Stimulated activated CD8-positive, alpha-beta memory T cell treated with anti-CD3 and anti-CD28 coated beads, Interleukin-2, amount 100 ng/mL, for 48 hours (primary cell): Measurements from ENCODE around the gene NCOA4.
A peak's percentile ranks its signal among the peaks of the same experiment; 100 is the strongest.
"Not testable (repeated sequence)": the region's sequence is repeated elsewhere in the genome, so short reads cannot be mapped to it uniquely, and the experiment has no call there.

ENCODE experiments used
- DNase-seq, 2 donors: peaks; one replicate each; pipeline ENCODE4 v3.0.0-alpha.2; 2020; ENCODE audit warnings: low read depth in 2 of 2

Gene NCOA4

DNA sequence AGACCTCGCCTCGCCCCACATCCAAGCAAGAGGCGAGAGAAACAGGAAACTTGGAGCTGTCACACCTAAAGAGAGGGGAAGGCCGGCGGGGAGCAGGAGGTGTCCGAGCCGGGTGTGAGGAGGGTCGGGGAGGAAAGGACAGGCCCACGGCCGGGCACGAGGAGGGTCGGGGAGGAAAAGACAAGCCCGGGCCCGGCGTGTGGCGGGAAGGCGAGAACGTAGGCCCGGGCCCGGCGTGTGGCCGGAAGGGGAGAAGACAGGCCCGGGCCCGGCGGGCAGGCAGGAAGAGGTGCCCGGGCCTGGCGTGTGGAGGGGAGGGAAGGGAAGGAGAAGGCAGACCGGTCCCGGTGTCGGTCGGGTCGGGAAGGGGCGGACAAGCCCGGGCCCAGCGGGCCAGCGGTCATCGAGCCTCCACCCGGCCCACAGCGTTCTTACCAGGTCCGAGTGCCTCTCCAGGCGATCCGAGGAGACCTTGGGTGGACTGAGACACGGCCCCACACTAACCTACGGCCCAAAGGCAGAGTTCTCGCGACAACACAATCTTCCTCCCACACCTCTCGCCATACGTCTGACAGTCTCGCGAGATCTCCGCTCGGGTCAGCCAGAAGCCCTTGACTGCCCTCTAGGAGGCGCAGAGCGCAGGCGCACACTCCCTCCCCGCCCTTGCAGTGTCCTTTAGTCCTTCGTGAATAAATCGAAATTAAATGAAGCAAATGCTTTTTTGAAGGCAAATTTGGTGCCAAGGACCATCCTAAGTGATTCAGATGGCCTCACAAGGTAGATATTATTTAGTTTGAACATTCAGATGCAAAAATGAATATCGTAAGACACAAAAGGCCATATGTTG, at the start of gene NCOA4:
Gene NCOA4 (minus strand): TSS at position 533 of the 847 bp plus-strand sequence. CDS start 13,943 bp downstream, outside the sequence.
- DNase-seq = peak; percentile 91 to 96

DNA sequence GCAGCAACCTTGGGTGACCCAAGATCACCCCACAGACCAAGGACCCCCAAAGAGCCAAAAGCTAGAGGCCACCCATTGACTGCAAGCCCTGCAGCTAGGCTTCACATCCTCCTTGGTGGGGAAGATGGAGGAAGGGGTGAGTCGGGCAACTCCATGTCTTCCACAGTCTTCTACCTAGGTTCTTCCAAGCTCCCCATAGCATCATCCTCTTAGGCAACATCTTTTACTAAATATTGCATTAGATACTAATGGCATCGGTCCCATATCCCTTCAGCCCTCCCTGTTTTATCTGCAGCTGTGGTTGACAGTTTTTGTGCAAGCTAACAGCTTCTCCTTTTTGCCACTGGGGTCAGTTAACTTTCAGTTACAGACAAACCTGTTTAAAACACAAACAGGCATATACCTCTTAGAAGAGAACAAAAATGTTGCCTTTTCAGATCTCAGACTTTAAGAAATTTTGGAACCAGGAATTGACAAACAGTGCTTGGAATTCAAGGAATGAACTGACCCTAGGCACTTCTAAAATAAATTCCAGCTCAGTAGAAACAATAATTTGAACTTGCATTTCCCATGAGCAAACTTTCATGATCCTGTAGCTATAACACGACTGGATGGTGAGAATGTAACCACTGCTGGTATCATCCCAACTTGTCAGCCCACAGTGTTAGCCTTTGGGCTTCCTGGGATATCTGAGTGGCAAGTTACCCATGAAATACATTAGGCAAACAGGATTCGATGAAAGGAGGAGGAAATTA, 49.6 kb upstream of the NCOA4 start:
- DNase-seq = no peak

DNA sequence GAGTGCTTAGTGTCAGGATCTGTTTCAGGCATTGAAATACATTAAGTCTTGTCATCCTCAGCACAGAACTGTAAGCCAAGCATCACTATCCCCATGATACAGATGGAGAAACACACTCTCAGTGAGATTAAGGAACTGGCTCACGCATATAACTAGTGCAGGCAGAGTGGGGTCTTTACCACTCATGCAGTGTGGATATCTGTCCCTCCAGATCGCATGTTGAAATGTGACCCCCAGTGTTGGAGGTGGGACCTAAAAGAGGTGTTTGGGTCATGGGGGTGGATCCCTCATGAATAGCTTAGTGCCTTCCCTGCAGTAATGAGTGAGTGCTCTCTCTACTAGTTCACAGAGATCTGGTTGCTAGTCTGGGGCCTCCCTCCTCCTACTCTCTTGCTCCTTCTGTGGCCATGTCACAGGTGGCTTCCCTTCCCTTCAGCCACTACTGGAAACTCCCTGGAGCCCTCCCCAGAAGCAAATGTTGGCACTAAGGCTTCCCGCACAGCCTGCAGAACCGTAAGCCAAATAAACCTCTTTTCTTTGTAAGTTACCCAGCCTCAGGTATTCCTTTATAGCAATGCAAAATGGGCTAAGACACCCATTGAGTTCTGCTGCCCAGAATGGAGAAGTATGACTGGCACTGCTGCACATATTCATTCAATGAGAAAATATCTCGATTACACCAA, 47.4 kb upstream of the NCOA4 start:
- no peak for DNase-seq

DNA sequence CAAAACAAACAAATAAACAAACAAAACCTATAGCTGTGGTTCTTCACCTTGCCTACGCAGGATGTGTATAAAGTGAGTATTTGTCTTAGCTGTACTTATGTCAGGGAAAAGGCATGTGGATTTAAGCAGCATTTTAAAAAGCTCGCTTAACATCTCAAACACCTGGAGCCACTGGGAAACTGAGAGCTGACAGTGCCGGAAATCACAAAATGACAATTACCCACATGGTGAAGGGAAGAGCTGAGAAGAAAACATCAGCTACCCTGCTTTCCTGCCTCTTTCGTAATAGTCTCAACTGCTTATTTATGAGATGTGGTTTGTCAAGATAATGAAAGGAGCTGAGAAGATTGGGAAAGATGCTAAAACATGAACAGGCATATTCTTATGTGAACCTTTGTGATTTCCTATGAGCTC, 46.7 kb upstream of the NCOA4 start:
- DNase-seq = no peak

DNA sequence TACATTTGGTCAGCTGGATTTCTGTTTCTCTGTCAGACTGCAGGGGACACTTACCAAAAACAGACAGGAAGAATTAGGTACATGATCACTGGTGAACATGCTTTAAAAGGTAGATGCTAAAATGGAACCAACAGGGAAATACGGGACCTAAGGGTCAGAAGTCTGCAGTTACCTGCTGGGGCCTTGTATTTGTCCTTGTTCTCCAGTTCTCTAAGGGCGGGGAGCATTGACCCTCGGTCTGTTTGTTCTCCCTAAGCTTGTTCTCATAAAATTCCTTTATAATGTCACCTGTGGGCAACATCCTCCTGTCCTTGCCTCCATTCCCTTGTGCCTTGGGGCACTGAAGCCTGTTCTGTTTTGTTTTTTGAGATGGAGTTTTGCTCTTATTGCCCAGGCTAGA, 45.4 kb upstream of the NCOA4 start:
- no peak for DNase-seq

DNA sequence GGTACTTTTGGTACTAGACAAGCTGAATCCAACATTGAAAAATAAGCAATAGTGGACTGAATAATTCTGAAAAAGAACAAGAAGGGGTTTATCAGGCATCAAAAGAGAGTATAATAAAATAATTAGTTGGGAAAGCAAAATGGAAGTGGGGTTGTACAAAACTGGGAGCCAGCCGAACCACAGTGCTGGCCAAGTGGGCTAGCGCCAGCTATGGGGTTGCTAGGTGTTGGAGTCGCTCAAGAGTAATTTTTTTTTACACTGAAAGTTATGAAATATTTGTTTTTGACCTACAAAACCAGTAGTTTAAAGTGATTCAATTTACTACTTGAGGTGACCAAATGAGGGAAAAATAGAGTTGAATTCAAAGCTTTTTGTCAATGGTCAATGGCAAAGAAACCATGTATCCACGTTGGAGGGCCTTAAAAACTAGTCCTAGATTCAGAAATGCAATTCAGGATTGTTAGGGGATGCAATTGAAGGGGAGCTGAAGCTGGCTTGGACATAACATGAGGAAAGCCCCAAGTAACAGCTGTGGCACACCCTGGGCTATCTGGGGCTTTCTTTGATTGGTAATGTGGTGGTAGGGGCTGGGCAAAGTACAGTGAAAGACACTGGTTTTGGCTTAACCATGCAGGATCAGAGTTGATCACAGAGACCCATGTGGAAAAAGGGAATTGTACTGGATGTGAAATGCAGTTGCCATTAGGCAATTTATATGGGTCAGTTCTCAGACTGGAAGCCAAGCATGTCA, 43.9 kb upstream of the NCOA4 start:
- DNase-seq = no peak

DNA sequence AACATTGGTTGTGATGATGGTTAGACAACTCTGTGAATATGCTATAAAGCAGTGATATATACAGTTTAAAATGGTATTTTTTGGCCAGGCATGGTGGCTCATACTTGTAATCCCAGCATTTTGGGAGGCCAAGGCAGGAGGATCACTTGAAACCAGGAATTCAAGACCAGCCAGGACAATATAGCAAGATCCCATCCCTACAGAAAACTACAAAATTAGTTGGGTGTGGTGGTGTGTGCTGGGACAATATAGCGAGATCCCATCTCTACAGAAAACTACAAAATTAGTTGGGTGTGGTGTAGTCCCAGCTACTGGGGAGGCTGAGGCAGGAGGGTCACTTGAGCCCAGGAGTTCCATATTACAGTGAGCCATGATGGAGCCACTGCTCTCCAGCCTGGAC, 43.1 kb upstream of the NCOA4 start:
- no peak for DNase-seq

DNA sequence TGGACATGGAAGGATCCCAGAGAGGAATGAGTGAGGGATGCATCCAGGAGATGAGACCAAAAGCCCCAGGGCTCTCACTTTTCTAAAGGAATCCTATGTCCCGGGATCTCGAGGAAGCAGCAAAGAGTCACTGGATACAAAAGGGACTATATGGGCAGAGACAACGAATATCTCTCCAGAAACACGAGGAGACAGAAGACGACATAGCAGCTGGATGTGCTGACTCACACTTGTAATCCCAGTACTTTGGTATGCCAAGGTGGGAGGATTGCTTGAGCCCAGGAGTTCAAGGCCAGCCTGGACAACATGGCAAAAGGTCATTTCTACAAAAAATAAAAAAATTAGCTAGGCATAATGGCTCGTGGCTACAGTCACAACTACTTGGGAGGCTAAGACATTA, 40.3 kb upstream of the NCOA4 start:
- no peak for DNase-seq

DNA sequence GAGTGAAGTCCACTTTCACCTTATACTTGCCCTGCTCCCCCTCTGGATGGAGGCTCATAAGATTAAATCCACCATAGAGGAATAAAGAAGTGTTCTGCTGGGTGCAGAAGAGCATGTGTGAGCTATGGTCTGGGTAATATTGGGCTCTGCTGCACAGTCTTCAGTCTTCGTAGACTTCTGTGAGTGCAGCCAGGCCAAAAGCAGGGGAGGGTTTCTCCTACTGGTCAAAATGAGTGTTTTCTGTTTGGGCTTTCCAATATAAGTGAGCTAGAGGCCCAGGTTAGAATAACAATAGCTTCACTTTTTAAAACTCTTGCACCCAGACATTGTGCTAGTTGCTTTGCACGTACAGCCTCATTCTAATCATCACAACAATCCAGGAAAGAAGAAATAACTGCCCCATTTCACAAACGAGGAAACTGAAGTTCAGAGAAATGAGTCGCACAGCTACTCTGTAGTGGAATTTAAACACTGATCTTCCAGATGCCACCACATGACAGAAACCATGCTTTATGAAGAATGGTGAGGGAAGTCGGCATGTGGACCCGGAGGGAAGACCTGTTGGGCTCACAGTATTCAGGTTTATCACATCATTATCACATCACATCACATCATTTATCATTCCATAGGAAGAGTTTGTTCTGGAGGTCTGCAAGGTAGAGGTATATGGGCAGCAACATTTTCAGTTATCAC, 39.5 kb upstream of the NCOA4 start:
- no peak for DNase-seq

DNA sequence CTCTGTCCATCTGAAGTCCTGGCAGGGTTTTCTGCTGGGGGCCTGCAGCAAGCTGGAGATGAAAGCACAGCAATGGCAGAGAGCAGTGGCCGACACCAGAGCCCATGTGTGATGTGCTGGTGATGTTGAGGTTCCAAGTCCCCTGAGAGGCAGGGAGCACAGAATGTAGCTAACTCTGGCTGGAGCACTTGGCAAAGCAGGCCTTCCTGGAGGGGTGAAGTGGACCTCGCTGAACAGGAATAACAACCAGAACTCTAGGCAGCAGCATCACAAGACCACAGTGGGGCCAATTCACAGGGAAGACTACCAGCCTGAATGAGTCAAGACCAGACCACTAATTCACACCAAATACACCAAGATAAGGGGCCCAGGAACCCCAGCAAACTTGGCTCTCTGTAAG, 38.5 kb upstream of the NCOA4 start:
- DNase-seq = no peak

DNA sequence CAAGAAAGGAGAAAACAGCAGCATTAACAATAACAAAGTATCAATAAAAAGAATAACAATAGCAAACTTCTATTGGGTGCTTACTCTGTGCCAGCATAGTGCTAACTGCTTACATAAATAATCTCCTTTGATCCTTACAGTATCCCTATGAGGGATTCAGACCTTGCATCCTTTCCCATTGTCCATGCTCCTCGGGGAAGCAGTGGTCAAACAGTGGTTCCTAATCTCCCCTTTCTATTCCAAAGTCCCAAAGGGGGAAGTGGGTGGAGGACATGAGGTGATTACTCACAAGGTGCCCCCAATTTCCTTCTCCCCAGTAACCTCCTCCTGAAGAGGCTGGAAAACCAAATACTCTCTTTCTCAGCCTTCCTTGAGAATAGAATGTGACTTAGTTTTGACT, 37.7 kb upstream of the NCOA4 start:
- no peak for DNase-seq

DNA sequence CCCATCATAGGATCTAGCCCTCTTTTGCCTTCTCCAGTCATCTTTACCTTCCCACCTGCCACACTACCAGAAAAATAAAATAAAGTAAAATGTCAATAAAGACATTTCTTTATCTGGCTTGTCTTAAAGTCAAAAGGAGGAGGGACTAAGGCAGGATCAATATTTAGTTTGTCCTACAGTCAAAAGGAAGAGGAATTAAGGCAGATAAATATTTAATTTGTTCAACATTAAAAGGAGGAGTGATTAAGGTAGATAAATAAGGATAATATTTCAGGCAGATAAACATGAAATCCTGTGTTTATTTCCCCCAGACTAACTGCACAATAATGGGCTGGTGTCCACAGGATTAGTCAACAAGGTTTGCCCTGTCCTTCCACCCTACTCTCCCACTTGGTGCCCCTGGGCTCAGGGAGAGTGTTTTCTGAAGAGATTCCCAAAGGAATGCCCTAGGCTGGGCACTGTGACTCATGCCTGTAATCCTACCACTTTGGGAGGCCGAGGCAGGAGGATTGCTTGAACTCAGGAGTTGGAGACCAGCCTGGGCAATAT, 33.9 kb upstream of the NCOA4 start:
- DNase-seq = no peak

DNA sequence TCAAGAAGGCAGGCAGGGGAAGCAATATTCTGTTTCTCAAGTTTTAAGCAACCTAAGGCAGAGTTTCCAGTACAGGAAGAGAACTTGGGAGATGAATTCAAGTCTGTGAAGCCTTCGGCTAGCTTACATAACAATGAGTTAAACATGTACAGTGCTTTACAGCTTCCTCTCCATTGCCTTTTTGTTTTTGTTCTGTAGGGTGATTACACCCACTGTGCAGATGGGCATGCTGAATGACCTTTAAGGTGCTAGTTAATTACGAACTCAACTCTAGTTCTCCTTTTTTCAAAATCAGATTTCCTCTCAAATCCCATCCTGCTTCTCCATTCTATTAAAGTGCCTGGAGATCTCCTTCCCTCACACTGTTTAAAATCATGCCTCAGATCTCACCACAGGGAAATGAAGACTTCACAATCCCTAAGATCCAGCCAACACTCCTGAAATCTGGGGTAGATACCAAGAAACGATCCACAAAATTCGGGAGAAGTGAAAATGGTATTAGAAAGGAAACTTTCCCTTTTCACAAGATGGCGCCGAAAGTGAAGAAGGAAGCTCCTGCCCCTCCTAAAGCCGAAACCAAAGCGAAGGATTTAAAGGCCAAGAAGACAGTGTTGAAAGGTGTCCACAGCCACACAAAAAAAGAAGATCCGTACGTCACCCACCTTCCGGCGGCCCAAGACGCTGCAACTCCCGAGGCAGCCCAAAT, 32.5 kb upstream of the NCOA4 start:
- DNase-seq = no peak

DNA sequence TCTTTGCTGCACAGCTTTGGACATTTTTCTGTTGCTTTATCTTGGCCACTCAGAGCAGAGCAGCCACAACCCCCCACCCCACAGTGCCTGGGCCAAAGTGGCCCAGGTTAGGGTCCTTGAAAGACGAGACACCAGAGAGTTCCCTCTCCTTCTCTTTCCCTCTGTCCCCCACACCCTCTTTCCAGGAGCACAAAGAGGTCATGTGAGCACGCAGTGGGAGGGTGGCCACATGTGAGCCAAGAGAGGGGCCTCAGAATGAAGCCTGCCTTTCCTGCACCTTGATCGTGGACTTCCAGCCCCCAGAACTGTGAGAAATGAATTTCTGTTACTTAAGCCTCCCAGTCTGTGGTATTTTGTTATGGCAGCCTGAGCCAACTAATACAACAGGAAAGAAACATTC, 30.3 kb upstream of the NCOA4 start:
- DNase-seq = no peak

DNA sequence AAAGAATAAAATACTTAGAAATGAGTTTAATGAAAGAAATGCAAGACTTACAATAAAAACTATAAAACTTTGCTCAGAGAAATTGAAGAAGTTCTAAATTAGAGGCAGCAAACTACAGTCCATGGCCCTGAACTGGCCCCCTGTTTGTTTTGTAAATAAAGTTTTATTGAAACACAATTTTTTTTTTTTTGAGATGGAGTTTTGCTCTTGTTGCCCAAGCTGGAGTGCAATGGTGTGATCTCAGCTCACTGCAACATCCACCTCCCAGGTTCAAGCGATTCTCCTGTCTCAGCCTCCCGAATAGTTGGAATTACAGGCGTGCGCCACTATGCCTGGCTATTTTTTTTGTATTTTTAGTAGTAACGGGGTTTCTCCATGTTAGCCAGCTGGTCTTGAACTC, 27.5 kb upstream of the NCOA4 start:
- not testable (repeated sequence) for DNase-seq

DNA sequence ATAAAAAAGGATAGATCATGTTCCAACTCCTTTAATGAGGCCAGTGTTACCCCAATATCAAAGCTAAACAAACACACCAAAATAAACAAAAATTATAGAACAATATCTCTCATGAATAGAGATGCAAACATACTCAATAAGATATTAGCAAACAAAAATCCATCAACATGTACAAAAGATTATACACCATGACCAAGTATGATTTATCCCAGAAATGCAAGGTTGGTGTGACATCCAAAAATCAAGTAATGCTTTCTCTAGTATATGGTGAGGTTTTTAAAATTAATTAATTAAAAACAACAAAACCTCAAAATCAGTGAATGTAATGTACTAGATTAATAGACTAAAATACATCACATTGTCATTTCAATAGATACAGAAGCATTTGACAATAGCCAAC, 26.6 kb upstream of the NCOA4 start:
- no peak for DNase-seq

DNA sequence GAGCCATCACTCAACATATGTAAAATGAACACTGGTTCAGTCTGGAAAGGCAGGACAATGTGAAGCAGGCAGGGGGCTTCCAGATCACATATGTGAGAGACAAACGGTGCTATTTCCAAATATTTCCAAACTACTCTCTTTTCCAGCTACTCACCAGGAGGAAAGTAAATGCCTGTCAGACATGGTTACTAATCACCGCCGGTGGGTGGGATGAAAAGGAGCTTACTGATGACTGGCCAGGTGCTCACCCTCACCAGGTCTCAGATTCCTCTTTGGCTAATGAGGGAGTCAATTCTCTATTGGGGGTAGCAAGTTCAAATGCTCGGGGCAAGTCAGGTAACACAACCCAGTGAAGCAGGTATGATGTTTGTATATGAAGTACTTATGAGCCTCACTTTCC, 25.3 kb upstream of the NCOA4 start:
- DNase-seq = no peak

DNA sequence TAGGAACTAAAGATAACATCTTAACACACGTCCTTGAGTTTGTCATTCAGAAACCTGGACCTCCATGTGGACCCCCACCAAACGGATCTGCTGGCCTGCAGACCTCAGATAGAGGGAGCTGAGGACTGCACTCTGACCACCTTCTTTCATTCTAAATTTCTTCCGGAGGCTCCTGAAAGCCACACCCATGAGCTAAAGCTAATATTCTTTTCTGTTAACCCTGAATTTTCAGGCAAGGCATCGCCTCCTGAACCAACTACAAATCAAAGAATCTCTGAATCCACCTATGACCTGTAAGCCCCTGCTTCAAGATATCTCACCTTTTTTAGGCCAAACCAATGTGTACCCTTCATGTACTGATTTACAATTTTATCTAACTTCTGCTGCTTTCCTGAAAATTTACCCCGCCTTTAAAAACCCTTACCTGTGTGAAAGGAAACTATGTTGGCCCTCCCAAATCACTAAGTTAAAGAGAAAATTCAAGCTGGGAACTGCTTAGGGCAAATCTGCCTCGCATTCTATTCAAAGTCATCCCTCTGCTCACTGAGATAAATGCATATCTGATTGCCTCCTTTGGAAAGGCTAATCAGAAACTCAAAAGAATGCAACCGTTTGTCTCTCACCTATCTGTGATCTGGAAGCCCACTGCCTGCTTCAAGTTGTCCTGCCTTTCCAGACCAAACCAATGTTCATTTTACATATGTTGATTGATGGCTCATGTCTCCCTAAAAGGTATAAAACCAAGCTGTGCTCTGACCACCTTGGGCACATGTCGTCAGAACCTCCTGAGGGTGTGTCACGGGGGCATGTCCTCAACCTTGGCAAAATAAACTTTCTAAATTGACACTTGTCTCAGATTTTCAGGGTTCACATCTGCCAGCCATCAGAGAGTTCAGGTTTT, 23.4 kb upstream of the NCOA4 start:
- no peak for DNase-seq

DNA sequence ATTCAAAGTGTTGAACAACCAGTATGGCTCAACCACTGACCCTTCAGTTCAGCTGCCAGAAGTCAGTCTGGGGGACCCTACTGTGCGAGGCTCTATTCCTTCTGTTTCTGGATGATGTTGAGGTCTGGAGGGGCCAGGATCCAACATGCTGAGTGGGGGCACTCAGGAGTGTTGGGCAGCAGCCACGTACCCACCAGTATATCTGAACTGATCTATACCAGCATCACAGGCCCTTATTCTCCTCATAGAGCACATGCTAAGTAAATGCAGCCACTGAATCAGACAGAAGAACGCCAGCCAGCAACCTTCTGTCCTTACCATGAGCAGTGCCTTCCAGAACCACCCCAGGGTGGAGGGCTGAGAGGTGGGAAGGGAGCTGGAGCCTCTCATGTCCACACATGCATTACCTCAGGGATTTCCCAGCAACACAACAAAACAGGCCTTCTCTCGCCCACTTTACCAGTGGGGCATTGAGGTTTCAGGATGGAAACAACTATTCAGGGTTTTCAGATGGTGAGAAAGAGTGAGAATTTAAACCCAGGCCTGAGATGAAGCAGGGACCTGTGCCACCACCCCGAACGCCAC, 22.5 kb upstream of the NCOA4 start:
- no peak for DNase-seq
